ENCODE results near the gene LRMDA.

LRMDA gene

DNA sequence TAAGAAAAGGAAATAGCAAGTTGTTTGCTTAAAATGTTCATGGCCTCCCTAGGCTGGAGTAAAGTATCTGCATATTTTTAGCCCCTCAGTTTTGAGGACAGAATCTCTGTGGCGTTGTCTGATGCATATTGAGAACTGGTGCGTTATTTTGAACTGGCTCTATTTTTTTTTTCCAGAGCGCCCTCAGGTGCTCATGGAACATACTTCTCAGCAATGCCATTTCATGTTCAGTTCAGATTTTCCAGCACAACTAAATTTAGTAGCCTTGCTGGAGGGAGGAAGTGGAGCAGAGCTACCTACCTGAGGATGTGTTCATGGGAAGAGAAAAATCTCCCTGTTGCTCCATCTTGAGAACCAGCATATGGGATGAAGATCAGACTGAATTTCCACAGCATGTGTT lies 870.5 kb downstream of the LRMDA start:
- no peak for DNase-seq (ENCODE audit: low read depth in 2 of 2)

DNA sequence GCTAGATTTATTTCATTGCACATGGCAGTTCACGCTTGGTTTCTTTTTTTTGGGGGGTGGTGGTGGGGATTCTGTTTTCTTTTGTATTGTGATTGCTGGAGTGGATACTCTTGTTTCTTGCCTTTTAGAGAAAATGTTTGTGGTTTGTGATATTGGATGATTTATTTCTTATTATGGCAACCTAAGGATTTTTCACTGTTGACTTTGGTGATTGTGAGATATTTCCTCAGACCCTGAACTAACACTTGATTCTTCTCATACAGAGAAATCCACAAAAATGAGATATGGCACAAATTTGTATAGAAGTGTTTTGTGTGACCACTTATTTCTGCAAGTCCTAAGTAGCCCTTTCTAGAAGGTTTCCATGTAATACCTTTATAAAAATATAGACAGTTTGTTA lies 871.1 kb downstream of the LRMDA start:
- DNase-seq (ENCODE audit: low read depth in 2 of 2) = no peak

DNA sequence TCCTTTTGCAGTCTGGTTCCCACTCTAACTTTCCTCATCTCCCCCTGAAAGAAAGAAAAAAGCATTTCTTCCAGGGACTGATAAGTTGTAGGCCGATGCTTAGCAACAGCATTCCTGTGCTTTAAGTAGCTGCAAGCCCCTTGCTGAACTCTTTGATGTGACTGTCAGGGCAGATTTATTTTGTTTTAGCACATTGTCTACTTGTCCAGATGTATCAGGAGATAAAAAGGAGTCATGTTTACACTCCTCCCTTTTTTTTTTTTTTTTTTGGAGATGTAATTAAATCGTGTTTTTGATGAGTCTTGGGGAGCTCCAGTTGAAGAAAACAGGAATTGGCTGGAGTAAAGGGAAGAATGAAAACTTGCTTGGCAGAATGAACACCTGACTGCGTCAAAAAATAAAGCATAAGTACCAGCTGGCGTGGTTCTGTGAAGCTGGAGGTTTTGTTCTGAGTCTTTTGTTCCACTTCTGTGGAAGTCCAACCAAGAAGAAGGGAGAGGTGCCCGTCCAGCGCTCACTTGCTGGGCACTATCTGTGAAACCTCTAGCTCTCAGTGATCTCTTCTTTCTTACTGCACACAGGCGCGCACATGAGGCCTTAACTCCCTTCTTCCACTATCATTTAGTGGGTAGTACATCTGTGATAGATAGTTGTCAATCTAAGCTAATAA lies 871.7 kb downstream of the LRMDA start:
- no peak for DNase-seq (ENCODE audit: low read depth in 2 of 2)

DNA sequence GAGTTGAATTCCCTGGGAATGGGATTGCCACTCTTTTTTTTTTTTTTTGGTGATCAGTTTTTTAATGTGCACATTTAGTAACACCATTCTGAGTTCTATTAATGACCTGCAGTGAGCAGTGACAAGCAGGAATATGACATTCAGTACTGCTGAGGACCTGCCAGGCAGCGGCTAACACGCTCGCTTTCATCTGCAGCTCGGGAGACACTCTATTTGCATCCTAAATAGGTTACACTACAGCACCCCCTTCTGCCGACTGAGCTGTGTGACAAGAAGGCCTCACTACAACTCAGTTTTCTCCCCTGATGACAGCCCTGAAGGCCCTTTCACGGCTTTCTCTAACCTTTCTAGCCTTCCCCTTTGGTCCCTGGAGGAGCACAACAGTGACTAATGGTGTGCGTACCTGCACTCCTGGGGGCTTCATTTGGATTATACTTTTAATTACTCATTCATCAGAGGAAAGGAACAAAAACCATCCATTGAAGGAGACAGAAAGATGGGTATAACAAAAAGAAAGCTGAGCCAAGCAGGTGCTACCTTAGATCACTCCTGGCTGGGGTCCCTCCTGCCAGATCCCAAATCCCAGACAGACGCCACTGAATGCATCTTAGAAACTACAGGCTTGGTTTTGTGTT lies 872.4 kb downstream of the LRMDA start:
- DNase-seq (ENCODE audit: low read depth in 2 of 2) = no peak

DNA sequence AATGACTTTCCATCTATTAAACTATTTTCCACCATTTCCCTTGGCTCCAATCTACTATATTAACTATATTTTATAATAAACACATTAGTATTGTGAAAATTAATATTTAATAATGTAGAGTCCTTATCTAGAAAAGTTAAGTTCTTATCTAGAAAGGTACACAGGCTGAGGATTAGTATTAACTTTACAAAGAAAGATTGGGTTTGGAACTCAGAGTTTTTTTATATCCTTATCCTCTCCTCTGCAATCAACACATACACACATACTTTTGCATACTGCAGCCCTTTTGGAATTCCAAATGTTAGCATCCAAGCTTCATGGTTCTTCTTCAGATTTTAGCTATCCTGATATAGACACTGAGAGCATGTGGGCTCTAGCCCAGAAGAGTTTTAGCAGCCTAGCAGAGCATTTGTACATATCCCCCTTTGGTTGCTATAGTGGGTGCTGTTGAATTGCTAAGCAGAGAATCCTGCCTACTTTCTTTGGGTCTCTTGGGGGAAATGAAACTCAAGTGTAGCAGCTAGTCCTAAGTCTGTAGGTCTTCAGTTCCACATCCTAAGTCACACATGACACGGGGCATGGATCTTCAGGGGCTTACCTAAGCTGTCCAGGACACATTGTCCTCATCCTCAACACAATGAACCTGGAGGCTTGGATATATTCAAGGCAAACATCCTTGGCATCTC lies 874.6 kb downstream of the LRMDA start:
- DNase-seq (ENCODE audit: low read depth in 2 of 2) = no peak

DNA sequence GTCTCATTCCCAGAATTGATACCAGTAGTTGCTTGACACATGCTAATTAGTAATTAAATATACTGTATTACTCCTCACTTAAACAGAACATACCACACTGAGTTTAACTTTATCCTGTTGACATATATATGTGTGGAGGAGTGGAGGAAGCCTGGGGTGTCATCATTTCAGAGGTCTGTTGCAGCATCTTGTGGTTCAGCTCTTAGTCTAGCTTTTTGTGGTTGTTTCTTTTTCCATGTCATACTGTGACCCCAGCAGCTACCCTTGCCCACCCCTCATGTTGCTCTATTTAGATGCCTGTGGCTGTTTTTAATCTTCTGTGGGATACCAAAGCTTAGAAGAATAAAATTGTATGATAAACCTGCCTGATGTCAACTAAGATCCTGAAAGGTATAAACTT lies 875.4 kb downstream of the LRMDA start:
- no peak for DNase-seq (ENCODE audit: low read depth in 2 of 2)

DNA sequence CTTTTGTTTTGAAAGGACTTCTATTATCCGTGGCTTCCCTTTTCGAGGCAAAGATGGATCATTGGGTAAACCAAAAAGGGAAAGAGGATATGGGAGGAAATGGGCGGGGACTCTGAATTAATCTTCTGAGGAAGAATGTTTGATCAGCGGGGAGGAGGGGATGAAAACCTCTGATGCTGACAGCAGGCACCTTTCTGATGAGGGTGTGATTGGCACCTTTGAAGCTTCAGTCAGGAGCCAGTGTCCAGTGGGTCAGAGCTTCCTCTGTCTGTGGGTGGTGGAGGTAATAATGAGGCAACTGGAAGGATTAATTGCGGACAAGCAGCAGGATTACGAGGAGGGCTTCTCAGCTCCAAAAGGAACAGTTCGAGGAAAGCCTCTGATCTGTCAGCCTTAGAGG lies 877.6 kb downstream of the LRMDA start:
- DNase-seq (ENCODE audit: low read depth in 2 of 2) = no peak

DNA sequence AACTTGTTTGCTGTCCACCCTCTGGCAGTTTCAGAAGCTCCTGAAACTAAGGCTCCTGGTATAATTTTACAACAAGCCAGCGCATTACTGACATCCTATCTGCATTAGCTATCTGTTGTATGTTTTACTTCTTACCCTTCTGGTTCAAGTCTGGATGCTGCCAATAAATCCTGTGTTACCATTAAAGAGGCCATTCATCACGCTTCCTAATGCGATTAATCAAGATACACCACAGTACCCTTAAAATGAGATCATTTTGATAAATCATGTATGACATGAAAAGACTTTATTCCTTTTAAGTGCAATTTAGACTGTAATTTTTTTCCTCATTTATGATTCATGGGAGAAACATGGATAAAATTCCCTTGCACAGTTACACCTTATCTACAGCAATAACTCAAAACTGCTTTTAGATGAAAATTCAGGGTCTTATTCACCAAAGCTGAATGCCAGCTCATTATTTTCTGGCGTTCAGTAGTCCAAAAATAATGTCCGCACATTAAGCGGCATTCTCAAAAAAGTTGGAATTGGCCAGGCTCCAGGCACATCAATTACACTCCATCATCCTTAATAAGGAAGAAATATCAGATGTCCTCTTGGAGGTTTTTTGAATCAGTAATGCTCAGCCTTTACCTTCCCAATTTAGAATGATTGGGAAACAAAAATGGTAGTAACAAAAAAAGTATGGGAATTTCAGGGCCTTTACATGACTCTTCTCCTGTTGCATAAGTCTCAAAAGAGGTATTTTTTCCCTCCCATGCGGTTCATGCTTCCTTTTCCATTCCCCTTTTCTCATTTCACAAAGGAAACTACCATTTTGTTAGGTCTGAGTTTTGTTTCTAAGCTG lies 878.5 kb downstream of the LRMDA start:
- no peak for DNase-seq (ENCODE audit: low read depth in 2 of 2)

DNA sequence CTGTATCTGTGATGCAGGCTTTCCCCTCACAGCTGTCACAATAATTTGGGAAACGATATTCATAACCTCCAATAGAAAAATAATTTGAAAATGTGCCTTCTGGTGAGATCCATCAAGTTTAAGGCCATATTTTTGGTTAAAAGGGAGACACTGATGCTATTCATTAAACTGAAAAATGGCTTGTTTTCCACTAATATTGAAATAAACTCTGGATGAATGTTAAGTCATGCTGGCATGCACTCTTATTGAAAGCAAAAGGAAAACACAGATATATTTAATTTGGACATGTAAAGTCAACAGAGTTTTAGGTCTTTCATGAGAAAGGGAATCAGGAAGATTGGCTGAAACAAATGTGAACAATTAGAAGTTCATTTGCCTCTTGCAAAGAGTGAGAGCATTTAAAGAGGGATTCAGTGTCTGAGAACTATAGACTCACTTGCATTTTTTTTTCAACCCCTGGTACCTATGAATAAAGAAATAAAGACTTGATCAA lies 879.2 kb downstream of the LRMDA start:
- DNase-seq (ENCODE audit: low read depth in 2 of 2) = no peak

DNA sequence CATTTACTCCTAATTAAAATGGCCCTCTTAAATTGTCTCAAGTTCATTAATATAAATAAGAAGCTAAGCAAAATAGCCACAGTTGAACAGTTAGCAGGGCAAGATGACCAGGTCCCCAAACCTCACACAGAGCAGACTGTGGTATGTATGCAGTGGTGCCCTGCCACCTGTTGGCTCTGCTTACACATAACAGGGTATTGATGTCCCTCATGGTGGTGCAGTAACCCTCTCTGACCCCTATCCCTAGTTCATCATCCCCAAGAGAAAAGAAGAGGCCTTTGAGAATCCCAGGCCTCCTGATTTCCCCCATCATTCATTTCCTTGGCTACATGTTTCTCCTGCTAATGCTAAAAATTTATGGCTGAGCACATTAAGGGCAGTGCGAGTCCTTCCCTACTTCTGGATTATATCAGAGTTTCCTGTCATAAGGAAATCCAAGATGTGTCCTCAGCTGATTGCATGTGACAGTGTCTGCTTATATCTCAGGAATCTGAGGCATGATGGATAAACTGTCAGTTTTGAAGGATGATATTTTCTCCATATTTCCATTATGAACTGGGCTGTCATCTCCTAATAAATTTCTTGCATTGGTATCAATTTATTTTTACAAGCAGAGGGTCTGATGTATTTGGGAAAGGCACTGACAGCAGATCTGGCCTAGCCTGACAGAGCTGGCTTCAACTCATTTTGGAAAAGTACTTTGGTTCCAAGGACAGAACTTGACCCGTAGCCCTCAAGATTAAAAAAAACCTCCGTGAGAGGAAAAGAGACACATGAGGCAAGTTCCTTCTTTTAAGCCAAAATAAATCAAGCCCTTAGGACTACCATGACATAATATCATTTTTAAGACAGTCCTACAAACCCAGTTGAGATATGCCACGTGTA lies 880.6 kb downstream of the LRMDA start:
- DNase-seq (ENCODE audit: low read depth in 2 of 2) = no peak

DNA sequence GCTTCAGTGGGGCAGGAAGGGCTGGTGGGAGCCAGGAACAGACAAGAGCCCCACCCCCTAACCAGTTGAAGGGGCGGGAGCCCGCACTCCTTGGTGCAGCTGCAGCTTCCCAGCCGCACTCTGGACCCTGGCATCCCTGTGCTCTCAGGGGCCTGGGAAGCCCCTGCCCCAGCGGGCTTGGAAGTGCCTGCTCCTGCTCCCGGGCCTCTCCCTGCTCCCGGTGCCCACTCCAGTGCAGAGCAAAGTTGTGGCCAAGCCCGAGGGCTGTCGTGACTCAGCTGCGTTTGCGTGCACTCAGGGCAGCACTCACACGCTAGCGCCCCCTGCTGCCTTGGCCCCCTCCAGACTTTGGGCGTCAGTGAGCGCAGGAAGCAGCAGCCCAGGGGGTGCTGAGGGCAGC lies 883.8 kb downstream of the LRMDA start:
- no peak for DNase-seq (ENCODE audit: low read depth in 2 of 2)

DNA sequence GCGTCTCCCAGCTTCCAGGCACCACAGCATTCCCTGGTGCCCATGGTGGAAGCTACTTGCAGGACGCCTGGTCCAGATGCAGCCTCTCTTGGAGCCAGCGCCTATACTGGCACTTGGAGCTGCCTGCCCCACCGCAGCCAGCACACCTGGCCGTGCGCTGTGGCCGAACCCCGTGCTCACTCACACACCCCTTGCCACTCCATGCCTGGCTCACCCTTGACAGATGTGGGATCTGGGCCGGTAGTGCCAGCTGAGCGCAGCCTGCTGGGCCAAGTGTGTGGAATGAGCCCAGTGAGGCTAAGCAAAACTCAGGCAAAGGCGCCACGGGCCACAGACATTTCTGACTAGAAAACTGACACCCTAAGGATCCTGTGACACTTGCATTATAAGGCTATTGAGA lies 884.8 kb downstream of the LRMDA start:
- DNase-seq (ENCODE audit: low read depth in 2 of 2) = no peak

DNA sequence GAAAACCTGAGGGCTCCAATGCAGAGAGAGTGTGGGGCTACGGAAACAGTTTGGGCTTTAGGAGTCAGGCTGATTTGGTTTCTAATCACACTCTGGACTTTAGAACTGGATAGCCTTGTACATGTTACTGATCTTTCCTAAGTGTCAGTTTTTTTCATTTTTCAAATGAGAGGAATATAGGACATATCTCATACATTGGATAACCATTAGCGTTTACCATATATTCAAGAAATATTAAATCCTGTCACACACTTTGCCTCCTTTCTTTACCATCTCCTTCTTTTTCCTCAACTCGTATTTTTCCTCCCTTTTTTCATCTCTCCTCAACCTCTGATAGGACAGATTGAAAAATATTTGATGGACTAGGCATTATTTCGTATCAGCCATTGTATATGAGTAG lies 885.7 kb downstream of the LRMDA start:
- DNase-seq (ENCODE audit: low read depth in 2 of 2) = no peak

DNA sequence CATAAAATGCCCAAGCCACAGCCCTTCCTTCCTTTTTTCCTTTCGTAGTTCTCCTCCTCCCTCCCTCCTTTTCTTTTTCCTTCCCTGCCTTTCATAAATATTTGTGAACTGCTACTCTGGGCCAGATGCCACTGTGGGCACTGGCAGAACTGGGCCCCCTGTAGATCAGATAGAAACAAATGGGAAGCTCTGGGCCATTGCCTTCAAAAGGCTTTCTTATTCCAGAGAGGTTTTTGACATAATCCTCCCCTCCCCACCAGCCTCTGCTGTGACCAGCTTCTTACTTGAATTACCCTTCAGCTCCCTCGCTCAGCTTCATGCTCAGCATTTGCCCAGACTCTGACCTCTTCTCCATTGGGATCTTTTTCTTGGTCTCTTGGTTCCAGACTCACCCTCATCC lies 886.8 kb downstream of the LRMDA start:
- DNase-seq (ENCODE audit: low read depth in 2 of 2) = no peak

DNA sequence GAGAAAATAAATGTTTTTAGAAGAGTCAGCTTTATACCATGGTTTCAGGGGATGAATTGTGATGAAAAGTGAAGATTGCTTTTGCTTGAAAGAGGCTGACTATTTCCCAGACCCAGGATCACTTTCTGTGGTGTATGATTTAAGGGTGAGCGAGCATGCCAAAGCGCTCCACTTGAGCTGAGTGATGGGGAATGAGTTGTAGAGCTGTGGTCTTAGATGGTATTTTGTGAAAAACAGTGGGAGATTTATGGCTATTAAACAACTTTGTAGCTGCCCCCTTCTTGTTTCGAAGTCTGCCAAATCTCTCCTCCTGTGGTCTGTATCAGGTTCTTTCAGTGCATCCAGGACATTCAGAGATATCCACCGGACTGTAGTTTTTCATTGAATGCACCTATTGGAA lies 888.2 kb downstream of the LRMDA start:
- no peak for DNase-seq (ENCODE audit: low read depth in 2 of 2)

DNA sequence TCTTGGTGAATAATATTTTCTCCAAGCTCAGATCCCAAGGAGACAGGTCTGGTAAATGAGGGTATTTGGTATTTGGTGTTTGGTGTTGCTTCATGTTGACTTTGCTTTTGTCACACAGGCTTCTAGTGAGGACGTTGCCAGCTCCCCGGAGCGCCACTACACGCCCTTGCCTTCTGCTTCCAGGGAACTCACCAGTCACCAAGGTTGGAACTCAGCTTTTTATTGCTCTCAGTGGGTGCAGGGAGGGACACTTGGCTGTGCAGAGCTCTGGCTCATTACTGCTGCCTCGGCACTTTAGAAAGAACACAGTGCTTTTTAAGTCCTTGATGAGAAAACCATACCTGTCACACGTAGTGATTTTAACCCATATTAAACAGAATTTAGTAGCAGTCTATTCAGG lies 892.9 kb downstream of the LRMDA start:
- no peak for DNase-seq (ENCODE audit: low read depth in 2 of 2)

DNA sequence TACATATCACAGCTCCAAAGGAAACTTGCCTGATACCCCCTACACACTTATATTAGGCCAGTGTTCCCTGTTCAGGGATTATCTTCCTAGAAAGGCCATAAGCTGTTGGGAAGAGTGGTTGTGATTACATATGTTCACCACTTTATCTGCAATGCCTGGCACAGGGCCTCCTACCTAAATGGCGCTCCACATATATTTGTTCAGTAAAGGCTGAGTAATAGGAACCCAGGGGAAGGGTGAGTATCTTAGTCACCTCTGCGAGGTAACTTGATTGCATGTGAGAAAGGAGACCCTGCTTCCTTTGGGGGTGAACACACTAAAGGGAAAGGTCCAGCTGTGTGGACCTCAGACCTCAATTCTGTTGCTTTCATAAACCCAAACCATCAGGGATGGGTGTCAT lies 896.0 kb downstream of the LRMDA start:
- DNase-seq (ENCODE audit: low read depth in 2 of 2) = no peak

DNA sequence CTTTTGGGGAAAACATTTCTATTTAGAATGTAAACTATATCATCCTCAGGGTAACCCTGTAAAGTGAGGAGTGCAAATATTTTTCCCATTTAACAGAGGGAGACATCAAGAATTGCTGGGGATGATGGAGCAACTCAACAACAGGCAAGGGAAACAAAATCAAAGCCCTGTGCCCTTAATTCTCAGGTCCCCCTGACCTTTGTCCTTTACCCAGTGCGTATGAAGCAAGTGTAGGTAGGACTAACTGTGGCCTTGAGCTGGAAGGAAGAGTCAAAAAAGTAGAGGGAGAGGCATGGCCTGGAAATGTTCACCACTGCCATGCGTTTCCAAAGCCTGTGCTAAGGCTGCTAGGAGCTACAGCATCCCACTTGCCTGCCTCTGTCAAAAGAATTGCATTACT lies 896.9 kb downstream of the LRMDA start:
- DNase-seq (ENCODE audit: low read depth in 2 of 2) = no peak

DNA sequence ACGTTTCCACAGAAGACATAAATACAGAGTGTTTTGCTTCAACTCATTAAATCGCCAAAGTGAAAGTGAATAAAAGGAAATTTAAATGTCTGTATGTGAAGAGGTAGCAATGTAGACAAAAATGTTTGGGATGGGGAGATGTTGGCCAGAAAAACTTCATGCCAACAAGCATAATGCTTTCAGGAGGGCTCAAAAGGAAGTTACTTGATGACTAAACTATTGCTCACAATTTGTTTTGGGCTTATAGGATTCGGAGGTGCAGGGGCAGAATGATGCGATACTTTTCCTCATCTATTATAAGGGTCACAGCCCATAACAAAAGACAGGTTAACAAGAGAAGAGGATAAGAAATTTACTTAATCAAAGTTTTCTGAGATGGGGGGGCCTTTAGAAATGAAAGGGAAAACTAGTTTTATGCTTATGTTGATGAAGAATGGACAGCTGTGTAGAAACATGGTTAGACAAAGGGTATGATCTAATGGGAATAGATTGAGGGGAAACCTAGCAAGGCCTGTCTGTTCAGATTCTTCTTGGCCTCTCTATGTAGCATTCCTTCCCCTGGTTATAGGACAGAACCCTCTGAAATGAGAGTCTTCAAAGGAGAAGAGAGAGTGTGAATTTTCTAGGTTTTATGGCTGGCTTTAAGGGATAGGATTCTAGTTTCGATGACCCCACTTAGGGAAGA lies 898.6 kb downstream of the LRMDA start:
- DNase-seq (ENCODE audit: low read depth in 2 of 2) = no peak

DNA sequence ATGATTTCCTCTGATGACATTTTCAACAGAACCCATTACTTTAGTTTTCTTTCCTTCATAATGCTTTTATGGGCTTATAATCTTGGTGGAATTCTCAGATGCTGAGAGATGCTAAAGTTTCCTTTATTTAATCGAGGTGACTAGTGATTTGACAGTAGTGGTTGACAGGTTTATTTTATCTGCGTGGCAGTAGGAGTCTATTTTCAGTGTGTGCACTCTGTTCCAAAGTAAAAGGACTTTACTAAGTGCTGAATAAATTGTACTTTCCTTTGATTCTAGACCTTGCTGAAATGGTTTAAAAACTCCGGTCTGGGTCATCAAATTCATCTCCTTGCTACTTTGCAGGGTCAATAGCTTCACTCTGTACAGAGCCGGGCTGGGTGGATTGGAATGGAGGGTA lies 900.3 kb downstream of the LRMDA start:
- no peak for DNase-seq (ENCODE audit: low read depth in 2 of 2)

DNA sequence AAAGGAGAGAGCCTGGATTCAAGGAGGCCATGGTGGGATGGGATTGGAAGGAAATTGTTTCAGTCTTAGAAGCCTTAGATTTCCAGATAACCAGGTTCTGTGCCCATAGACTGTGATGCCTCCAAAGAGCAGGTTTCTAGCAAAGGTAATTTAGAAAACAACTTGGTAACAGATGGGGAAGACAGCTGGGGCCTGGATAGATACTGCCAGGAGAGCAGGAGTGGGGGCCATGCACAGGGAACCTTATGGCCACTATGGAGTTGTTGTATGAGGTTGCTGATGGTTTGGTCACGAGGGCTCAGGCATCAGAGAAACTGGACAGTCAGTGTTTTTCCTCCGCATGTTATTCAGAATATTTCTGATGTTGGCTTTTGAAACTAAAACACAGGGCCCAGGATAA lies 901.9 kb downstream of the LRMDA start:
- no peak for DNase-seq (ENCODE audit: low read depth in 2 of 2)
